Ishikawa (cell line): ENCODE measurements around the gene HMG20A.

ENCODE experiments used
- CEBPB ChIP-seq: IDR thresholded peaks from 2 replicates; pipeline ENCODE4 v1.6.1; 2012
- CREB1 ChIP-seq: IDR thresholded peaks from 2 replicates; pipeline ENCODE4 v1.6.1; 2012; ENCODE audit warnings: low read depth
- EGR1 ChIP-seq: IDR thresholded peaks from 2 replicates; pipeline ENCODE4 v1.6.1; 2012
- EP300 ChIP-seq: IDR thresholded peaks from 2 replicates; pipeline ENCODE4 v1.6.1; 2012; ENCODE audit warnings: borderline replicate concordance
- MAX ChIP-seq: IDR thresholded peaks from 2 replicates; pipeline ENCODE4 v1.6.1; 2012
- NFIC ChIP-seq: IDR thresholded peaks from 2 replicates; pipeline ENCODE4 v1.6.1; 2012
- RAD21 ChIP-seq: IDR thresholded peaks from 2 replicates; pipeline ENCODE4 v1.6.1; 2012; ENCODE audit warnings: low read depth
- REST ChIP-seq: IDR thresholded peaks from 2 replicates; pipeline ENCODE4 v1.6.1; 2012; ENCODE audit warnings: low read depth, mild to moderate bottlenecking
- TAF1 ChIP-seq: IDR thresholded peaks from 2 replicates; pipeline ENCODE4 v1.6.1; 2012; ENCODE audit warnings: low read depth, mild to moderate bottlenecking
- TCF12 ChIP-seq: IDR thresholded peaks from 2 replicates; pipeline ENCODE4 v1.6.1; 2012; ENCODE audit warnings: low read depth
- TEAD4 ChIP-seq: IDR thresholded peaks from 2 replicates; pipeline ENCODE4 v1.6.1; 2012
- USF1 ChIP-seq: IDR thresholded peaks from 2 replicates; pipeline ENCODE4 v1.6.1; 2012
- YY1 ChIP-seq: IDR thresholded peaks from 2 replicates; pipeline ENCODE4 v1.6.1; 2012; ENCODE audit warnings: low read depth
- ZBTB7A ChIP-seq: IDR thresholded peaks from 2 replicates; pipeline ENCODE4 v1.6.1; 2012; ENCODE audit warnings: low read depth

GRCh38 chr15:77525907-77526594 is 105.4 kb downstream of the HMG20A start:
- no peak for TF ChIP-seq YY1
- TF ChIP-seq RAD21: no peak
- no peak for TF ChIP-seq CEBPB
- TF ChIP-seq USF1: no peak
- no peak for TF ChIP-seq EP300
- no peak for TF ChIP-seq TAF1
- TF ChIP-seq MAX: no peak
- no peak for TF ChIP-seq CREB1
- TF ChIP-seq TCF12: no peak
- TF ChIP-seq ZBTB7A: no peak
- TF ChIP-seq EGR1: no peak
- no peak for TF ChIP-seq REST
- TF ChIP-seq NFIC: no peak
- TF ChIP-seq TEAD4: no peak
